Heart left ventricle (tissue), 13 donors: ENCODE measurements around the gene TMEM145.

Source experiments
- CTCF ChIP-seq, 12 donors: fragments of 200-600 bp; sonication (generic) in 4 of 12; IDR thresholded peaks; one replicate each; pipeline versions ENCODE4 v1.5.0 to v1.8.0; 2018 to 2022; ENCODE audit warnings: antibody characterized with exemption in 12 of 12, mild to moderate bottlenecking in 5 of 12
- POLR2A ChIP-seq, 2 donors: fragments of 450-650 bp; IDR thresholded peaks; one replicate each; pipeline ENCODE4 v1.6.1; 2017; ENCODE audit warnings: antibody characterized with exemption in 2 of 2, mild to moderate bottlenecking in 2 of 2, moderate library complexity in 2 of 2
- donor health status: ischemic (EF 13 %, LVEDD 7.1; RV severe dilation, severe dysfunction).
- donor health status: DM: no; HTN: yes; CAD: no.
- donor health status: DM: no; HTN: no; CAD: no.
- donor health status: ischemic (EF 25% LVEDD 6.9; RV normal size, moderate dysfunction).
- donor health status: ischemic (EF 25% LVEDD 5.7; RV mildly dilated, moderate dysfunction).
- donor health status: ischemic (EF 35%, LVEDD 5.7; RV mildly dilated, moderate dysfunction).
- donor health status: nonischemic (EF 11% LVEDD 7.7; RV severe dilation, severe dysfunction).
- donor health status: DM: yes; HTN: yes; CAD: no.
- donor health status: PGD.
- donor health status: ischemic (EF 29% LVEDD 5.4; RV normal size, mild dysfunction).
- donor health status: nonischemic (EF 23%, LVEDD 6.1; RV moderate dilation, normal function).

- TF ChIP-seq CTCF (IDR thresholded peaks at IDR 0.05) (no peak), POLR2A (IDR thresholded peaks at IDR 0.05) (no peak)
Observed at GRCh38 chr19:42287017-42287826, 25.9 kb upstream of the TMEM145 start.
